H1 (cell line): ENCODE results near the gene MRFAP1. TPM values are rescaled to one million over a fixed set of nuclear protein-coding genes. Genes with fewer than 3 reads are reported as not detected.

Experiments used
- CTCF ChIA-PET: fragments of 300-600 bp; sonication (Branson Sonifier 250); formaldehyde crosslinking; loops from one replicate; lab custom pipeline; 2021; ENCODE audit not compliant: partially characterized antibody; lab: Charles Lee
- POLR2A ChIA-PET: fragments of 300-600 bp; sonication (Branson Sonifier 250); formaldehyde crosslinking; loops from one replicate; lab custom pipeline; 2021; ENCODE audit warnings: inconsistent platforms; ENCODE audit not compliant: partially characterized antibody; lab: Charles Lee
- DNase-seq, 2 experiments: peaks; one replicate each; pipeline versions ENCODE4 v3.0.0 to v3.0.0-alpha.2; 2010 to 2022; ENCODE audit warnings: low spot score in 2 of 2, low read depth in 1 of 2, mixed read lengths in 1 of 2
- FAIRE-seq: peaks from 2 replicates; lab custom pipeline; 2011; peaks lifted over from hg19 to GRCh38; lab: Jason Lieb, UNC
- H2AFZ ChIP-seq: 2 replicates; pipeline ENCODE4 v1.8.1; 2012; ENCODE audit warnings: low read length, inconsistent platforms
- H2AK5ac ChIP-seq: 2 replicates; pipeline ENCODE4 v1.6.1; 2013; ENCODE audit warnings: low read depth, low read length
- H2BK120ac ChIP-seq: replicated peaks from 2 replicates; pipeline ENCODE3; 2013; ENCODE audit warnings: low read depth, low read length, inconsistent platforms
- H2BK12ac ChIP-seq: 2 replicates; pipeline ENCODE4 v1.6.1; 2013; ENCODE audit warnings: low read depth, low read length
- H2BK15ac ChIP-seq: 2 replicates; pipeline ENCODE4 v1.6.1; 2013; ENCODE audit warnings: low read length
- H2BK20ac ChIP-seq: 2 replicates; pipeline ENCODE4 v1.6.1; 2013; ENCODE audit warnings: low read length
- H2BK5ac ChIP-seq: 2 replicates; pipeline ENCODE4 v1.6.1; 2013; ENCODE audit warnings: low read depth, low read length
- H3K14ac ChIP-seq: 2 replicates; pipeline ENCODE4 v1.6.1; 2013; ENCODE audit warnings: inconsistent platforms; ENCODE audit not compliant: insufficient read length
- H3K18ac ChIP-seq: 2 replicates; pipeline ENCODE4 v1.6.1; 2013; ENCODE audit warnings: low read length; ENCODE audit errors: extremely low read depth
- H3K23ac ChIP-seq: 2 replicates; pipeline ENCODE4 v1.6.1; 2013; ENCODE audit warnings: inconsistent platforms; ENCODE audit not compliant: insufficient read length
- H3K23me2 ChIP-seq: 2 replicates; pipeline ENCODE4 v1.6.1; 2013; ENCODE audit warnings: low read depth, low read length
- H3K27ac ChIP-seq: 2 replicates; pipeline ENCODE4 v1.6.1; 2011; ENCODE audit warnings: low read depth, low read length, inconsistent platforms
- H3K27me3 ChIP-seq, 4 experiments: replicated peaks in 1 of 4; 1 replicate in 1 of 4; 2 replicates in 3 of 4; pipeline versions ENCODE4 v1.6.1 to v1.8.1; 2011 to 2013; ENCODE audit warnings: low read length in 3 of 4, mild to moderate bottlenecking in 3 of 4, inconsistent platforms in 2 of 4, mixed read lengths in 2 of 4, moderate library complexity in 1 of 4; ENCODE audit not compliant: control insufficient read depth in 3 of 4, insufficient read depth in 3 of 4; ENCODE audit errors: extremely low read depth in 1 of 4
- H3K36me3 ChIP-seq, 4 experiments: 2 replicates each; pipeline versions ENCODE4 v1.6.1 to v1.8.1; 2011 to 2013; ENCODE audit warnings: mild to moderate bottlenecking in 4 of 4, low read length in 3 of 4, moderate library complexity in 2 of 4, control low read depth in 1 of 4, inconsistent platforms in 1 of 4; ENCODE audit not compliant: insufficient read depth in 4 of 4, control insufficient read depth in 2 of 4
- H3K4ac ChIP-seq: replicated peaks from 2 replicates; pipeline ENCODE3; 2013; ENCODE audit warnings: low read length, low read depth, mixed read lengths, inconsistent platforms; ENCODE audit not compliant: insufficient read length
- H3K4me1 ChIP-seq, 4 experiments: replicated peaks in 1 of 4; 1 replicate in 1 of 4; 2 replicates in 3 of 4; pipeline versions ENCODE4 v1.6.1 to v1.8.1; 2011 to 2013; ENCODE audit warnings: low read length in 3 of 4, inconsistent platforms in 2 of 4, mixed read lengths in 1 of 4; ENCODE audit not compliant: insufficient read depth in 4 of 4, control insufficient read depth in 3 of 4
- H3K4me2 ChIP-seq, 2 experiments: 2 replicates each; pipeline versions ENCODE4 v1.6.1 to v1.8.1; 2011 to 2013; ENCODE audit warnings: low read depth in 2 of 2, low read length in 2 of 2, control low read depth in 1 of 2, inconsistent platforms in 1 of 2, mild to moderate bottlenecking in 1 of 2; ENCODE audit not compliant: insufficient read depth in 1 of 2
- H3K4me3 ChIP-seq, 4 experiments: fragments of 200-600, 300-600 bp in 1 of 4; sonication (generic), shearing (Covaris generic), sonication (Bioruptor Twin) in 1 of 4; 2 replicates each; pipeline versions ENCODE4 v1.5.1 to v1.8.1; 2011 to 2016; ENCODE audit warnings: low read length in 4 of 4, low read depth in 3 of 4, control low read depth in 2 of 4, inconsistent platforms in 2 of 4, mild to moderate bottlenecking in 2 of 4, mixed read lengths in 1 of 4, moderate library complexity in 1 of 4; ENCODE audit not compliant: insufficient read depth in 2 of 4; ENCODE audit errors: extremely low read depth in 1 of 4
- H3K56ac ChIP-seq: replicated peaks from 2 replicates; pipeline ENCODE3; 2013; ENCODE audit warnings: low read depth, mild to moderate bottlenecking, mixed read lengths, low read length, inconsistent platforms; ENCODE audit not compliant: insufficient read length
- H3K79me1 ChIP-seq: 2 replicates; pipeline ENCODE4 v1.6.1; 2013; ENCODE audit warnings: low read depth, low read length, control low read depth
- H3K79me2 ChIP-seq, 2 experiments: 2 replicates each; pipeline versions ENCODE4 v1.6.1 to v1.8.1; 2012 to 2013; ENCODE audit warnings: low read length in 2 of 2, mild to moderate bottlenecking in 2 of 2, inconsistent platforms in 1 of 2; ENCODE audit not compliant: insufficient read depth in 2 of 2, control insufficient read depth in 1 of 2
- H3K9ac ChIP-seq, 4 experiments: replicated peaks in 1 of 4; 1 replicate in 1 of 4; 2 replicates in 3 of 4; pipeline versions ENCODE4 v1.6.1 to v1.8.1; 2011 to 2013; ENCODE audit warnings: low read depth in 3 of 4, low read length in 3 of 4, control low read depth in 2 of 4, mild to moderate bottlenecking in 2 of 4, moderate library complexity in 2 of 4, inconsistent platforms in 1 of 4; ENCODE audit errors: extremely low read depth in 1 of 4
- H3K9me3 ChIP-seq, 2 experiments: 2 replicates each; pipeline versions ENCODE4 v1.6.1 to v1.8.1; 2012 to 2013; ENCODE audit warnings: mild to moderate bottlenecking in 2 of 2, moderate library complexity in 2 of 2, control low read depth in 1 of 2, inconsistent platforms in 1 of 2, low read depth in 1 of 2, low read length in 1 of 2, mixed read lengths in 1 of 2; ENCODE audit not compliant: insufficient read depth in 2 of 2
- H4K20me1 ChIP-seq, 2 experiments: replicated peaks in 1 of 2; 2 replicates each; pipeline versions ENCODE3 to v1.8.1; 2011 to 2013; ENCODE audit warnings: inconsistent platforms in 2 of 2, low read length in 2 of 2, mild to moderate bottlenecking in 1 of 2; ENCODE audit not compliant: insufficient read depth in 2 of 2, control insufficient read depth in 1 of 2
- H4K5ac ChIP-seq: 2 replicates; pipeline ENCODE4 v1.6.1; 2013; ENCODE audit warnings: low read length, low read depth, mixed read lengths, inconsistent platforms; ENCODE audit not compliant: insufficient read length
- H4K8ac ChIP-seq: 2 replicates; pipeline ENCODE4 v1.8.0; 2013; ENCODE audit warnings: mild to moderate bottlenecking, moderate library complexity, low read length, inconsistent platforms; ENCODE audit not compliant: insufficient read depth; ENCODE audit errors: extremely low read depth
- H4K91ac ChIP-seq: replicated peaks from 2 replicates; pipeline ENCODE3; 2013; ENCODE audit warnings: low read length, mixed read lengths, inconsistent platforms; ENCODE audit not compliant: insufficient read length
- ASH2L ChIP-seq: fragments of 200-600, 300-600 bp; sonication (generic); IDR thresholded peaks from one replicate; pipeline ENCODE4 v1.7.1; 2017; ENCODE audit warnings: low read length
- ATF2 ChIP-seq: IDR thresholded peaks from 2 replicates; pipeline ENCODE4 v1.6.1; 2012; ENCODE audit warnings: low read length, inconsistent platforms
- E2F6 ChIP-seq: IDR thresholded peaks from 2 replicates; pipeline ENCODE4 v1.6.1; 2012; ENCODE audit warnings: inconsistent platforms
- GABPA ChIP-seq: IDR thresholded peaks from 2 replicates; pipeline ENCODE4 v1.6.1; 2011; ENCODE audit warnings: mild to moderate bottlenecking, low read length, moderate library complexity, borderline replicate concordance; ENCODE audit not compliant: insufficient read depth
- KDM4A ChIP-seq: IDR thresholded peaks from one replicate; pipeline ENCODE4 v1.7.1; 2012; ENCODE audit warnings: low read depth, mild to moderate bottlenecking, moderate library complexity, low read length, inconsistent platforms; ENCODE audit not compliant: severe bottlenecking
- PHF8 ChIP-seq: fragments of 200-600 bp; sonication (generic); conservative IDR thresholded peaks from 2 replicates; pipeline ENCODE4 v1.7.1; 2012; ENCODE audit warnings: low read depth, mild to moderate bottlenecking, inconsistent platforms, low read length, moderate library complexity
- SP2 ChIP-seq: IDR thresholded peaks from 2 replicates; pipeline ENCODE4 v1.6.1; 2012; ENCODE audit warnings: mild to moderate bottlenecking, low read length, inconsistent platforms
- SP4 ChIP-seq: IDR thresholded peaks from 2 replicates; pipeline ENCODE4 v1.6.1; 2012; ENCODE audit warnings: low read length, inconsistent platforms
- SUZ12 ChIP-seq: fragments of 200-600 bp; sonication (generic); IDR thresholded peaks from 2 replicates; pipeline ENCODE4 v1.6.1; 2012; ENCODE audit warnings: mild to moderate bottlenecking, inconsistent platforms, low read length, moderate library complexity, mixed read lengths
- WGBS, 2 experiments: shearing (Covaris generic) in 1 of 2; methylation state at CpG; one replicate each; pipeline versions ENCODE4 v1.1.6 to v1.1.7; 2013 to 2015; ENCODE audit warnings: low lambda C conversion rate in 2 of 2, mixed read lengths in 2 of 2, inconsistent platforms in 1 of 2, low coverage in 1 of 2, missing lambda C conversion rate in 1 of 2; ENCODE audit not compliant: insufficient replicate concordance in 2 of 2, insufficient coverage in 1 of 2, insufficient read length in 1 of 2; ENCODE audit errors: extremely low coverage in 1 of 2, missing lambda C conversion rate in 1 of 2; 5-methylcytosine and 5-hydroxymethylcytosine counted together
- polyA plus RNA-seq, 7 experiments: library from polyadenylated mRNA; depleted of rRNA in 3 of 7; stranded (reverse) in 5 of 7; unstranded in 2 of 7; fragments of >200 nt in 5 of 7; fragments of 200-250 nt in 2 of 7; gene quantifications; 1 replicate in 5 of 7; 2 replicates in 1 of 7; 4 replicates in 1 of 7; pipeline versions ENCODE4 v1.2.1 to v1.2.3, GENCODE V29; 2011 to 2013; ENCODE audit warnings: missing spikeins in 2 of 7, mixed read lengths in 2 of 7
- total RNA-seq: library from RNA; stranded (reverse); fragmentation: NEBNext Ultra II Directional; extraction: Animal tissue kit (Norgen Biotek cat#: 25700); gene quantifications from 2 replicates; pipeline ENCODE4 v1.2.1, GENCODE V29; 2021
- TF ChIP-seq, protein P1 (sequence below): IDR thresholded peaks from 2 replicates; pipeline ENCODE4 v1.6.1; 2012; ENCODE audit warnings: inconsistent platforms

Gene MRFAP1
- total and polyA plus RNA-seq, 2 of the 8 experiments (the other 6 are each of a cell fraction or from before 2014, with no cell fraction given): 108 to 307 TPM

DNA sequence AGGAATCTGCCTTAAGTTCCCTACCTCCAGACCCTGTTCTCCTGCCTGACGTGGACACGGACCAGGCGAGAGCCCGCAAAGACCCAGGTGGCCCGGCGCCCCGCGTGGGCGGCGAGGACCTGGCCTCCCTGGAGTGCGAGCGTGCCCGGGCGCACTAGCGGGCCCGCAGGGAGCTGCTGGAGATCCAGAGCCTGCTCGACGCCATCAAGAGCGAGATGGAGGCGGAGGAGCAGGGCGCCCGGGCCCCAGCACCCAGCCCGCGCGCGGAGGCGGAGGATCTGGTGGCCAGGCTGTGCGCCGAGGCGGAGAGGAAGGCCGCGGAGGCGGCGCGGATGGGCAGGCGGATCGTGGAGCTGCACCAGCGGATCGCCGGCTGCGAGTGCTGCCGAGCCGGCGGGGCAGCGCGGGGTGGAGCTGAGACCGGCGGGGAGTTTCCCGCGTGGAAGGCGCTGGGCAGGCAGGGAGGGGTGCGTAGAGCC lies 18.2 kb downstream of the MRFAP1 start:
- WGBS, 2 experiments: 16% methylated on average over 37 of the region's 52 CpGs; no CpG with 5 or more reads in 1 of the 2 experiments
- TF ChIP-seq PHF8 (0 out of 2 replicates have a peak, but pooled peaks have one; percentile 30), GABPA (peak; percentile 66; the same call in 1 of the 2 replicates), SP2 (no peak), ASH2L (peak; percentile 34), E2F6 (peak; percentile 93), ATF2 (no peak), SP4 (no peak), SUZ12 (peak; percentile 54; the same call in 1 of the 2 replicates), KDM4A (peak; percentile 61)
- TF ChIP-seq, protein P1, sequence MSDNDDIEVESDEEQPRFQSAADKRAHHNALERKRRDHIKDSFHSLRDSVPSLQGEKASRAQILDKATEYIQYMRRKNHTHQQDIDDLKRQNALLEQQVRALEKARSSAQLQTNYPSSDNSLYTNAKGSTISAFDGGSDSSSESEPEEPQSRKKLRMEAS: peak; percentile 82

More for the DNA sequence above, 18.2 kb downstream of the MRFAP1 start:
- FAIRE-seq: no peak
- Histone ChIP-seq H3K36me3 (no peaks in the 10 kb centered on the region), H3K18ac (peak overlapping the region; percentile 60), H4K20me1 (no peaks in the 10 kb centered on the region), H3K79me2 (no peaks in the 10 kb centered on the region), H3K23ac (no peak overlapping the region), H4K8ac (no peak overlapping the region; the same call in 1 of the 2 replicates), H2BK15ac (no peak overlapping the region; the same call in 1 of the 2 replicates), H2BK12ac (no peak overlapping the region), H2BK5ac (peak overlapping the region; percentile 52; the same call in 1 of the 2 replicates), H2BK120ac (no peak overlapping the region), H3K56ac (no peak overlapping the region), H3K23me2 (peaks cover 6% of the 10 kb centered on the region; the same call in 1 of the 2 replicates), H3K4me1 (no peaks in the 10 kb centered on the region; a peak in 2 of 7 replicates), H3K4me2 (peak overlapping the region; percentile 73 to 90), H3K4me3 (peak overlapping the region; percentile 28 to 56 (median 36); a peak in 7 of 8 replicates), H3K79me1 (no peaks in the 10 kb centered on the region), H3K14ac (no peak overlapping the region), H3K4ac (no peak overlapping the region), H3K9ac (no peak overlapping the region; a peak in 1 of 7 replicates), H3K27me3 (peaks cover 0 to 24% (median 16%) of the 10 kb centered on the region in 4 experiments; a peak in 5 of 7 replicates), H2BK20ac (no peak overlapping the region), H3K27ac (no peak overlapping the region), H4K91ac (no peak overlapping the region), H4K5ac (no peak overlapping the region), H2AK5ac (no peak overlapping the region), H3K9me3 (no peaks in the 10 kb centered on the region), H2AFZ (peak overlapping the region; percentile 43)
- CTCF ChIA-PET: interaction anchor here (0.6 to 2.2 kb wide), 9 partner anchors 16 to 1248 kb away, joined by 3 to 8 read pairs (median 3); a partner anchor contains a TSS
- POLR2A ChIA-PET: interaction anchor here (0.7 to 1.5 kb wide), 7 partner anchors 12 to 27 kb away, joined by 3 to 5 read pairs (median 4); partner anchors contain the start of gene MRFAP1
- peak in 1 of 2 experiments; percentile 73 for DNase-seq
